HCT116 (cell line): ENCODE measurements around the gene CDH22. TPM values are rescaled to one million over a fixed set of nuclear protein-coding genes. Genes with fewer than 3 reads are reported as not detected.

Experiments used
- ATAC-seq: fragments of 200-7000 bp; cut with Tn5 transposase; 2 replicates; pipeline ENCODE4 v1.9.1; 2020; ENCODE audit warnings: mild to moderate bottlenecking, moderate library complexity
- BruUV-seq: library from RNA; stranded (reverse); fragments of 400-500 nt; replicated peaks from 2 replicates; lab custom pipeline; 2021; lab: Mats Ljungman, UMichigan
- CTCF ChIA-PET: fragments of 300-600 bp; sonication (Branson Sonifier 250); formaldehyde crosslinking; loops from one replicate; lab custom pipeline; 2021; ENCODE audit warnings: antibody characterized with exemption; lab: Charles Lee
- POLR2A ChIA-PET: fragments of 300-600, 350-600 bp; sonication (Branson Sonifier 250); formaldehyde crosslinking; loops from one replicate; lab custom pipeline; 2021; ENCODE audit warnings: antibody characterized with exemption; lab: Charles Lee
- RAD21 ChIA-PET, 2 experiments: fragments of 300-600 bp; sonication (Branson Sonifier 250); formaldehyde crosslinking; loops; one replicate each; lab custom pipeline; 2023; ENCODE audit warnings: low total read pairs in 2 of 2; ENCODE audit not compliant: uncharacterized antibody in 2 of 2, unreplicated experiment in 2 of 2, low non-redundant PET in 1 of 2; lab: Charles Lee
- DNase-seq: peaks from one replicate; pipeline ENCODE4 v3.0.0-alpha.2; 2010; ENCODE audit warnings: low read depth, low spot score
- H2AFZ ChIP-seq: fragments of 200-600 bp; shearing (Covaris generic), sonication (generic); 2 replicates; pipeline ENCODE4 v1.6.1; 2017; ENCODE audit warnings: low read depth, mixed run types, mixed read lengths, antibody characterized with exemption, low read length; ENCODE audit not compliant: poor library complexity, severe bottlenecking
- H3K27ac ChIP-seq: 2 replicates; pipeline ENCODE4 v1.5.1; 2012; ENCODE audit warnings: low read depth, low read length
- H3K27me3 ChIP-seq: fragments of 200-600 bp; sonication (generic); 2 replicates; pipeline ENCODE4 v1.6.1; 2016; ENCODE audit warnings: mixed run types, low read length, mixed read lengths; ENCODE audit not compliant: insufficient read depth
- H3K36me3 ChIP-seq, 2 experiments: fragments of 200-500 bp in 1 of 2; fragments of 200-600 bp in 1 of 2; sonication (Bioruptor generic) in 1 of 2; sonication (generic) in 1 of 2; 2 replicates each; pipeline versions ENCODE4 v1.5.1 to v1.6.1; 2014 to 2016; ENCODE audit warnings: low read length in 2 of 2, inconsistent platforms in 1 of 2, mixed read lengths in 1 of 2, mixed run types in 1 of 2; ENCODE audit not compliant: insufficient read depth in 2 of 2, control insufficient read depth in 1 of 2
- H3K4me1 ChIP-seq, 2 experiments: fragments of 200-600 bp in 1 of 2; sonication (generic) in 1 of 2; 2 replicates each; pipeline versions ENCODE4 v1.5.1 to v1.6.1; 2012 to 2017; ENCODE audit warnings: low read length in 2 of 2, inconsistent platforms in 1 of 2, mild to moderate bottlenecking in 1 of 2, mixed read lengths in 1 of 2, mixed run types in 1 of 2, moderate library complexity in 1 of 2; ENCODE audit not compliant: insufficient read depth in 2 of 2, control insufficient read depth in 1 of 2
- H3K4me2 ChIP-seq: fragments of 200-600 bp; sonication (generic); 2 replicates; pipeline ENCODE4 v1.6.1; 2017; ENCODE audit warnings: mixed run types, low read length, mixed read lengths
- H3K4me3 ChIP-seq, 2 experiments: fragments of 200-600 bp in 1 of 2; sonication (generic) in 1 of 2; replicated peaks in 1 of 2; 2 replicates each; pipeline ENCODE4 v1.5.1; 2011 to 2016; ENCODE audit warnings: low read length in 2 of 2, control low read depth in 1 of 2, low read depth in 1 of 2, mild to moderate bottlenecking in 1 of 2, mixed read lengths in 1 of 2, mixed run types in 1 of 2
- H3K79me2 ChIP-seq: fragments of 200-600 bp; sonication (generic); 2 replicates; pipeline ENCODE4 v1.6.1; 2017; ENCODE audit warnings: mild to moderate bottlenecking, mixed run types, low read length, moderate library complexity, mixed read lengths; ENCODE audit not compliant: insufficient read depth
- H3K9ac ChIP-seq: fragments of 200-600 bp; sonication (generic); 2 replicates; pipeline ENCODE4 v1.6.1; 2016; ENCODE audit warnings: low read length, mixed read lengths
- H3K9me2 ChIP-seq: fragments of 200-600 bp; sonication (generic), shearing (Covaris generic); 2 replicates; pipeline ENCODE4 v1.6.1; 2017; ENCODE audit warnings: mixed run types, mild to moderate bottlenecking, moderate library complexity; ENCODE audit not compliant: insufficient read depth
- H3K9me3 ChIP-seq, 2 experiments: fragments of 200-500 bp in 1 of 2; fragments of 200-600 bp in 1 of 2; sonication (Bioruptor generic) in 1 of 2; sonication (generic) in 1 of 2; 2 replicates each; pipeline ENCODE4 v1.6.1; 2014 to 2017; ENCODE audit warnings: low read length in 2 of 2, mixed read lengths in 2 of 2, inconsistent platforms in 1 of 2, low read depth in 1 of 2, mild to moderate bottlenecking in 1 of 2, mixed run types in 1 of 2, moderate library complexity in 1 of 2; ENCODE audit not compliant: control insufficient read depth in 1 of 2, insufficient read depth in 1 of 2
- H4K20me1 ChIP-seq: fragments of 200-600 bp; sonication (generic), shearing (Covaris generic); 2 replicates; pipeline ENCODE4 v1.6.1; 2017; ENCODE audit warnings: mixed run types, mild to moderate bottlenecking, moderate library complexity; ENCODE audit not compliant: insufficient read depth
- CEBPB ChIP-seq: IDR thresholded peaks from 2 replicates; pipeline ENCODE4 v1.6.1; 2012; ENCODE audit warnings: low read depth
- CTCF ChIP-seq, 3 experiments: fragments of 200-600 bp in 1 of 3; sonication (generic) in 1 of 3; IDR thresholded peaks in 2 of 3; conservative IDR thresholded peaks in 1 of 3; 2 replicates each; pipeline ENCODE4 v1.5.1; 2012 to 2017; ENCODE audit warnings: low read depth in 2 of 3, low read length in 2 of 3, antibody characterized with exemption in 1 of 3, borderline replicate concordance in 1 of 3, control low read depth in 1 of 3, mild to moderate bottlenecking in 1 of 3, mixed read lengths in 1 of 3, mixed run types in 1 of 3, moderate library complexity in 1 of 3; ENCODE audit not compliant: insufficient read depth in 1 of 3
- EGR1 ChIP-seq: IDR thresholded peaks from 2 replicates; pipeline ENCODE4 v1.6.1; 2012; ENCODE audit warnings: low read depth
- EZH2 ChIP-seq: fragments of 200-600 bp; sonication (generic); IDR thresholded peaks from 2 replicates; pipeline ENCODE4 v1.6.1; 2017; ENCODE audit warnings: antibody characterized with exemption, mixed run types
- EZH2phosphoT487 ChIP-seq: fragments of 200-600 bp; IDR thresholded peaks from 2 replicates; pipeline ENCODE4 v1.6.1; 2018; ENCODE audit warnings: antibody characterized with exemption, borderline replicate concordance
- JUND ChIP-seq: IDR thresholded peaks from 2 replicates; pipeline ENCODE4 v1.6.1; 2012
- MAX ChIP-seq: IDR thresholded peaks from 2 replicates; pipeline ENCODE4 v1.6.1; 2012
- POLR2A ChIP-seq: IDR thresholded peaks from 2 replicates; pipeline ENCODE4 v1.7.0; 2011; ENCODE audit warnings: borderline replicate concordance; ENCODE audit not compliant: insufficient read depth, insufficient read length; ENCODE audit errors: extremely low read depth
- POLR2AphosphoS5 ChIP-seq: IDR thresholded peaks from 2 replicates; pipeline ENCODE4 v1.6.1; 2011; ENCODE audit warnings: mild to moderate bottlenecking, low read depth, low read length, moderate library complexity
- REST ChIP-seq: IDR thresholded peaks from 2 replicates; pipeline ENCODE4 v1.6.1; 2012; ENCODE audit warnings: low read depth
- SIN3A ChIP-seq: IDR thresholded peaks from 2 replicates; pipeline ENCODE4 v1.6.1; 2012; ENCODE audit warnings: low read depth
- SRF ChIP-seq: IDR thresholded peaks from 2 replicates; pipeline ENCODE4 v1.6.1; 2012; ENCODE audit warnings: low read depth
- TCF7L2 ChIP-seq: IDR thresholded peaks from 2 replicates; pipeline ENCODE4 v1.7.0; 2011; ENCODE audit warnings: borderline replicate concordance, inconsistent platforms; ENCODE audit not compliant: insufficient read depth, insufficient read length; ENCODE audit errors: extremely low read depth
- ZFX ChIP-seq: fragments of 450-650 bp; IDR thresholded peaks from 2 replicates; pipeline ENCODE4 v1.6.1; 2017
- ZNF274 ChIP-seq: fragments of 200-500 bp; sonication (Bioruptor generic); IDR thresholded peaks from 2 replicates; pipeline ENCODE4 v1.6.1; 2014; ENCODE audit warnings: mild to moderate bottlenecking, low read depth, low read length, inconsistent platforms
- intact Hi-C: fragments of 100-400 bp; cut with micrococcal nuclease; formaldehyde crosslinking; loops from 2 replicates; pipeline ENCODE4 v1.10.0; 2022
- total RNA-seq: library from RNA; stranded (reverse); gene quantifications from one replicate; pipeline ENCODE4 v1.2.1, GENCODE V29; 2021; ENCODE audit not compliant: unreplicated experiment

Gene CDH22
- total RNA-seq, 1 experiment from 2014 or later, result 1.8 TPM

DNA sequence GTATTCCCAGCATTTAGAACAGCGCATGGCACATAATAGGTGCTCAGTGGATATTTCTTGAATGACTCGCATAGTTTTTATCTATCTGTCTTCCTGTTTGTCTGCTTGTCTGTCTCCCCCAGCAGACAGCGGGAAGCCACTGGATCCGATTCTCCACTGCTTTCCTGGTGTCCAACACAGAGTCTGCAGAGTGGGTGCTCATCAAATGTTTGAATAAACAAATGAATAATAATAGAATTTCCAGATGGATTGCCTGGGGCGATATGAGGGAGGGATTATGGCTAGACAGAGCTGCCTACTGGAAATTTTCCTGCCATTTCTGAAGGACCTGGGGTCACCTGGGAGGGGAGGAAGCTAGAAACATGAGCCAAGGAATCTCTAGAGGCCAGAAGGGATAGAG is 18.9 kb downstream of the CDH22 start (continued):
- no peak for TF ChIP-seq REST
- TF ChIP-seq JUND, result no peak
- no peak for TF ChIP-seq ZFX
- TF ChIP-seq TCF7L2, result no peak

- POLR2A ChIA-PET, result no interaction called here
- no peak for TF ChIP-seq POLR2A
- TF ChIP-seq ZNF274, result no peak
- TF ChIP-seq SIN3A, result no peak
- TF ChIP-seq EZH2, result no peak
- TF ChIP-seq POLR2AphosphoS5, result no peak
- no peak for TF ChIP-seq JUND
- no peak for TF ChIP-seq REST
- TF ChIP-seq EGR1, result no peak
- TF ChIP-seq MAX, result no peak
- no peak for TF ChIP-seq EZH2phosphoT487
- no peak for TF ChIP-seq CTCF (IDR thresholded peaks at IDR 0.05 in 2 of 3, conservative IDR thresholded peaks at IDR 0.05 in 1 of 3; ENCODE audit: borderline replicate concordance in 1 of 3, insufficient read depth in 1 of 3, low read depth in 2 of 3, low read length in 2 of 3)
- TF ChIP-seq CEBPB, result no peak
- TF ChIP-seq SRF, result no peak
These were observed 21.3 kb downstream of the CDH22 start for GRCh38 chr20:46286977-46287376.

More at GRCh38 chr20:46286977-46287376, 21.3 kb downstream of the CDH22 start:
- H4K20me1 ChIP-seq, result no peaks in the 10 kb centered on the region
- H2AFZ ChIP-seq, result no peak overlapping the region
- H3K4me1 ChIP-seq, result peaks cover 4 to 14% of the 10 kb centered on the region in 2 experiments; a peak in 2 of 4 replicates
- H3K27ac ChIP-seq, result no peak overlapping the region
- H3K9me2 ChIP-seq, result no peaks in the 10 kb centered on the region
- no peak overlapping the region for H3K4me3 ChIP-seq
- intact Hi-C loops, result no loop called here
- no peaks in the 10 kb centered on the region for H3K9me3 ChIP-seq
- no peak overlapping the region for H3K4me2 ChIP-seq
- RAD21 ChIA-PET, result no interaction called here
- H3K36me3 ChIP-seq, result no peaks in the 10 kb centered on the region
- DNase-seq, result no peak
- no peaks in the 10 kb centered on the region for H3K79me2 ChIP-seq
- ATAC-seq, result no peak
- H3K9ac ChIP-seq, result no peak overlapping the region
- BruUV-seq, result no TSS peak
- peaks cover 3% of the 10 kb centered on the region; the same call in 1 of the 2 replicates for H3K27me3 ChIP-seq
- CTCF ChIA-PET, result no interaction called here
